SK-MEL-5 (cell line): ENCODE results near the gene EIF2D. TPM values are rescaled to one million over a fixed set of nuclear protein-coding genes. Genes with fewer than 3 reads are reported as not detected.
A peak's percentile ranks its signal among the peaks of the same experiment; 100 is the strongest.

Experiments
- DNase-seq: peaks from one replicate; pipeline ENCODE4 v3.0.0-alpha.2; 2016; ENCODE audit warnings: low read depth, low spot score
- in situ Hi-C: cut with HindIII; loops from 2 replicates; pipeline ENCODE4 v1.10.0; 2016; ENCODE audit warnings: low sequenced_read_pairs, high pct_unique_total_duplicates, low pct_unique_long_range_greater_than_20kb
- total RNA-seq: library from RNA; depleted of rRNA; stranded (reverse); fragments of >200 nt; shearing (Covaris generic); gene quantifications from 2 replicates; pipeline ENCODE4 v1.2.3, GENCODE V29; 2014

Gene EIF2D
- total RNA-seq, 1 experiment from 2014 or later: 58.7 TPM

GRCh38 chr1:206558794-206559671, 53.2 kb downstream of the EIF2D start:
- no peak for DNase-seq
- in situ Hi-C loops: no loop called here

GRCh38 chr1:206557636-206558473, 54.4 kb downstream of the EIF2D start:
- in situ Hi-C loops: no loop called here
- DNase-seq: no peak

GRCh38 chr1:206556750-206557635, 55.3 kb downstream of the EIF2D start:
- in situ Hi-C loops: no loop called here
- peak; percentile 17 for DNase-seq

- no peak for DNase-seq
- in situ Hi-C loops: no loop called here
Measured at GRCh38 chr1:206556047-206556749, 56.1 kb downstream of the EIF2D start.

- in situ Hi-C loops: no loop called here
- DNase-seq: no peak
Measured at GRCh38 chr1:206555473-206555935, 56.8 kb downstream of the EIF2D start.

- in situ Hi-C loops: no loop called here
- DNase-seq: no peak
Measured at GRCh38 chr1:206554701-206555472, 57.4 kb downstream of the EIF2D start.

GRCh38 chr1:206554211-206554610, 58.1 kb downstream of the EIF2D start:
- DNase-seq: no peak
- in situ Hi-C loops: no loop called here

GRCh38 chr1:206551986-206552326, 60.3 kb downstream of the EIF2D start:
- in situ Hi-C loops: no loop called here
- DNase-seq: no peak

- no peak for DNase-seq
- in situ Hi-C loops: no loop called here
Measured at GRCh38 chr1:206551296-206551985, 60.8 kb downstream of the EIF2D start.

- DNase-seq: no peak
- in situ Hi-C loops: no loop called here
Measured at GRCh38 chr1:206550446-206550845, 61.8 kb downstream of the EIF2D start.

GRCh38 chr1:206547104-206547503, 65.2 kb downstream of the EIF2D start:
- in situ Hi-C loops: no loop called here
- DNase-seq: no peak

GRCh38 chr1:206545351-206545750, 66.9 kb downstream of the EIF2D start:
- DNase-seq: no peak
- in situ Hi-C loops: no loop called here

GRCh38 chr1:206544562-206545257, 67.6 kb downstream of the EIF2D start:
- peak; percentile 81 for DNase-seq
- in situ Hi-C loops: no loop called here
